Ovary (tissue), 3 donors: Measurements from ENCODE around the gene METRN.

Experiments
- POLR2A ChIP-seq: fragments of 450-650 bp; IDR thresholded peaks from one replicate; pipeline ENCODE4 v1.6.1; 2017; ENCODE audit warnings: antibody characterized with exemption, mild to moderate bottlenecking, moderate library complexity
- TF ChIP-seq, protein P1 (sequence below), 3 donors: fragments of 450-650 bp in 2 of 3; fragments of 200-600 bp in 1 of 3; IDR thresholded peaks; one replicate each; pipeline versions ENCODE4 v1.5.1 to v1.8.0; 2016 to 2022; ENCODE audit warnings: antibody characterized with exemption in 3 of 3, mild to moderate bottlenecking in 1 of 3
- donor health status: DM: no; HTN: no; CAD: no.

DNA sequence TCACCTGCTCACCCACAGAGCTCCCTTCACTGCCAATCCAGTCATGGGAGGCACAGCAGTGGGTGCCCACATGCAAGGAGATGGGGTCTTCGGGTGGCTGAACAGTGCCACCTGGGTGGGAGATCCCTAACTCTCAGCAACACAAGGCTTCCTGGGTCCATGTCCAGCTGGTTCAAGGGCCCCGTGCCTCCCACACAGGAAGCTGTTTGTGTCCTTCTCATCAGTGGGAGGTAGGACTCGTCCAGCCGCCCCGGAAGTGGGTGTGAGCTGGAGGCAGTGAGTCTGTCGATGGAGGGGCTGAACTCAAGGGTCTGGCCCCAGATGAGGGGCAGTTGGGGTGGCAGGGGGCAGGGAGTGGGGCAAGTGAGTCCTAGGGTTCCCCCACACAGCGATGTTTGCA lies 10.9 kb upstream of the METRN start:
- TF ChIP-seq, protein P1, sequence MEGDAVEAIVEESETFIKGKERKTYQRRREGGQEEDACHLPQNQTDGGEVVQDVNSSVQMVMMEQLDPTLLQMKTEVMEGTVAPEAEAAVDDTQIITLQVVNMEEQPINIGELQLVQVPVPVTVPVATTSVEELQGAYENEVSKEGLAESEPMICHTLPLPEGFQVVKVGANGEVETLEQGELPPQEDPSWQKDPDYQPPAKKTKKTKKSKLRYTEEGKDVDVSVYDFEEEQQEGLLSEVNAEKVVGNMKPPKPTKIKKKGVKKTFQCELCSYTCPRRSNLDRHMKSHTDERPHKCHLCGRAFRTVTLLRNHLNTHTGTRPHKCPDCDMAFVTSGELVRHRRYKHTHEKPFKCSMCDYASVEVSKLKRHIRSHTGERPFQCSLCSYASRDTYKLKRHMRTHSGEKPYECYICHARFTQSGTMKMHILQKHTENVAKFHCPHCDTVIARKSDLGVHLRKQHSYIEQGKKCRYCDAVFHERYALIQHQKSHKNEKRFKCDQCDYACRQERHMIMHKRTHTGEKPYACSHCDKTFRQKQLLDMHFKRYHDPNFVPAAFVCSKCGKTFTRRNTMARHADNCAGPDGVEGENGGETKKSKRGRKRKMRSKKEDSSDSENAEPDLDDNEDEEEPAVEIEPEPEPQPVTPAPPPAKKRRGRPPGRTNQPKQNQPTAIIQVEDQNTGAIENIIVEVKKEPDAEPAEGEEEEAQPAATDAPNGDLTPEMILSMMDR (IDR thresholded peaks at IDR 0.05): no peak
- TF ChIP-seq POLR2A: no peak
